ENCODE results near the gene ZNF385D.

The ZNF385D gene

DNA sequence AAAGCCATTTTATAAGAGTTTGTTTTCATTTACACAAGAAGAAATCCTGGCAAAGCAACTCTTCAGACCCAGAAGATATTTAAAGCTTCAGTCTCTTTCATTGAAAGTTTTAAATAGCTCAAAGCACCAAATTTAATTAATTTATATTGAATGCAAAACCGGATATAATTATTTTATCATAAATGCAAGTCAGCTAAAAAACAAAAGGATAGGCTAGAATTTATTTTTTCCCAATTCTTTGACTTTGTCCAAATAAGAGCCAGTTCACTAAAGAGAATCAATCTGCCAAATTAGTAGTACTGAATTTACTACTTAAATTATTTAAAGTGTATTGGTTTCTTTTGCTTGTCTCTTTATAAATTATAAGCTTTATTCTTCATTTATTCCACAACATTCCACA lies 101.5 kb downstream of the ZNF385D start:
- TF ChIP-seq JUND (IDR thresholded peaks at IDR 0.05; ENCODE audit: low read depth), result no peak
- DNase-seq (ENCODE audit: low read depth in 1 of 2, low spot score in 1 of 2), result no peak
- in situ Hi-C loops (cut with HindIII; ENCODE audit: low pct_unique_long_range_greater_than_20kb, low sequenced_read_pairs), result no loop called here

DNA sequence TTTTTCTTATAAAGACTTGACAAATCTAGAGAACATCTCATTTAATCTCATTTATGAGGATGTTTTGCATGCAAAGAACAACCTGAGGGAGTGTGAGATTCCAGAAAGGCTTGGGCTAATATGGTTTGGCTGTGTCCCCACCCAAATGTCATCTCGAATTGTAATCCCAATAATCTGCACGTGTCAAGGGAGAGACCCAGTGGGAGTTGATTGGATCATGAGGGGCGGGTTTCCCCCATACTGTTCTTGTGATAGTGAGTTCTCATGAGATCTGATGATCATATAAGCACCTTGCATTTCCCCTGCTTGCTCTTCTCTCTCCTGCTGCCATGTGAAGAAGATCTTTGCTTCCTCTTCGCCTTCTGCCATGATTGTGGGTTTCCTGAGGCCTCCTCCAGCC lies 103.0 kb downstream of the ZNF385D start:
- DNase-seq (ENCODE audit: low read depth in 1 of 2, low spot score in 1 of 2), result no peak
- in situ Hi-C loops (cut with HindIII; ENCODE audit: low pct_unique_long_range_greater_than_20kb, low sequenced_read_pairs), result no loop called here
- TF ChIP-seq JUND (IDR thresholded peaks at IDR 0.05; ENCODE audit: low read depth), result no peak

DNA sequence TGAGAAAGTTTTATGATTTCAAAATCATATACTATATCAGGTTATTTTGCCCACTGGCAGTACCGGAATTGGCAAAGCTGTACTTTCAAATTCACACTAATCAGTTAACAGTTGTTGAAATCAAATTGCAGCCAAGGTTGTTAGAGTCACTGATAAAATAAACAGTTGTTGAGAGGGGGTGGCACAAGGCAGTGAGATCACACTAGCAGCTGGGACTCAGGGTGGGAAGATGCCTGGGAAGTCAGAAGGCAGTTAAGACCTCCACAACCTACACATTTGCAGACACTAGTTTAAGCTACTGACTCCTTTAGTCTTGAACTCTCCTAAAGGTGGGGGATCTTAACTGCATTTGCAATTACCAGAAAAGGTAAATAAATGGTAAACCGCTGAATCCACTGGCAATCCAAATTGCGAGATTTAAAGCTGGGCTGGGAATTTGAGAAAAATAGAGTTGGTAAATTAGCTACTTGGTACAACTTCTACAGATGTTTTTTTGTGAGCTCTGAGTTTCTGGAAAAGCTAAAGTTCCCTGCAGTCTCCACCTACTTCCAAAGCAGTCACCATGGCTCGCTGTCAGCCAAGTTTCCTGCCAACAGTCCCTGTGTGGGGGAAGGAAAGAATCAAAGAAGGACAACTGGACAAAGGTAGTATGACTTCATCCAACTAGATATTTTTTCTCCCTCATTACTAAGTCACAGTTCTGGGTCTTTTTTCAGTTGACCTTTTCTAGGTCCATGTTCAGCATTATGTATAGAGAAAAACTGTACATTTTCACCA lies 105.7 kb downstream of the ZNF385D start:
- DNase-seq (ENCODE audit: low read depth in 1 of 2, low spot score in 1 of 2), result no peak
- in situ Hi-C loops (cut with HindIII; ENCODE audit: low pct_unique_long_range_greater_than_20kb, low sequenced_read_pairs), result no loop called here
- no peak for TF ChIP-seq JUND (IDR thresholded peaks at IDR 0.05; ENCODE audit: low read depth)

DNA sequence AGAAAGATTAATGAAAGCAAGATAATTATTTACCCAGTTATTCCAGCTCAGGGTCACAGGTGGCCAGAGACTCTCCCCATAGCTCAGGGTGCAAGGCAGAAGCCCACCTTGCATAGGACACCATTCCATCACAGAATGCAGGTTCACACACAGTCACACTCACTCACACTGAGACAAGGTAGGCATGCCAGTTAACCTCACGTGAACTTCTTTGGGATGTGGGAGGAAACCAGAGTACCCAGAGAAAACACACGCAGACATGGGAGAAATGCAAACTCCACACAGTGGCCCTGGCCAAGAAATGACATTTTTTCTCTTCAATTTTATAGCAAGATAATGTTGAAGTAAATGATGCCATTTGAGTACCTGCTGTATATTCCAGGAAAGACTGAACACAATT lies 106.7 kb downstream of the ZNF385D start:
- DNase-seq (ENCODE audit: low read depth in 1 of 2, low spot score in 1 of 2), result no peak
- in situ Hi-C loops (cut with HindIII; ENCODE audit: low pct_unique_long_range_greater_than_20kb, low sequenced_read_pairs), result no loop called here
- no peak for TF ChIP-seq JUND (IDR thresholded peaks at IDR 0.05; ENCODE audit: low read depth)

DNA sequence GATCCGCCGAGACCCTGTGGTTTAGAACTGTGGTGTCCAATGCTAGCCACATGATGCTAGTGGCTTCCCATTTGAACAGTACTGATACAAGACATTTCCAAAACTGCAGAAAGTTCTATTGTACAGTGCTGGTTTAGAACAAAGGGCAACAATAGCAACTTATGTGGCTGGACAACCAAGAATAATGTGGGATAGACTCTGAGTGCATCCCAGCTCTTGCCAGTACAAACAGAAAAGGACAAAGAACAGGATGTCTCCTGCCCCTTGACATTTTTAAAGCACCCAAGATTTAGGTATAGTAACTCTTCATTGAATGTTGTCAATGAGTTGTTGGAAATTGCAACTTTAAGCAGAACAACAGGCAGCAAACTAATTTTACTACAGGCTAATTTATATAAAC lies 107.3 kb downstream of the ZNF385D start:
- TF ChIP-seq JUND (IDR thresholded peaks at IDR 0.05; ENCODE audit: low read depth), result no peak
- DNase-seq (ENCODE audit: low read depth in 1 of 2, low spot score in 1 of 2), result no peak
- in situ Hi-C loops (cut with HindIII; ENCODE audit: low pct_unique_long_range_greater_than_20kb, low sequenced_read_pairs), result no loop called here

DNA sequence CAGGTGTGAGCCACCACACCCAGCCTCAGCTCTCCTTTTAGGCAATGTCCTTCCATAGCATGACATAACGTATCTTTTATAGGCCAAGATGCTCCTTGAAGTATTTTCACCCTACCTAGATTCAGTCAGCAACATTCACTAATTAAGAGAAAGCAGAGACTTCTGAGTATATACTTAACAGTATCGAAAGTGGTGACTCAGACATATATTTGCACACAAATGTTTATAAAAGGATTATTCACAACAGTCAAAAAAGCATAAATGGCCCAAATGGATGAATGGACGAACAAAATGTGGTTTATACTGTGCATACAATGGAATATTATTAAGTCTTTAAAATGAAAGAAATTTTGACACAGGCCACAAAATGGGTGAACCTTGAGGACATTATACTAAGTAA lies 108.6 kb downstream of the ZNF385D start:
- in situ Hi-C loops (cut with HindIII; ENCODE audit: low pct_unique_long_range_greater_than_20kb, low sequenced_read_pairs), result no loop called here
- no peak for DNase-seq (ENCODE audit: low read depth in 1 of 2, low spot score in 1 of 2)
- TF ChIP-seq JUND (IDR thresholded peaks at IDR 0.05; ENCODE audit: low read depth), result no peak

DNA sequence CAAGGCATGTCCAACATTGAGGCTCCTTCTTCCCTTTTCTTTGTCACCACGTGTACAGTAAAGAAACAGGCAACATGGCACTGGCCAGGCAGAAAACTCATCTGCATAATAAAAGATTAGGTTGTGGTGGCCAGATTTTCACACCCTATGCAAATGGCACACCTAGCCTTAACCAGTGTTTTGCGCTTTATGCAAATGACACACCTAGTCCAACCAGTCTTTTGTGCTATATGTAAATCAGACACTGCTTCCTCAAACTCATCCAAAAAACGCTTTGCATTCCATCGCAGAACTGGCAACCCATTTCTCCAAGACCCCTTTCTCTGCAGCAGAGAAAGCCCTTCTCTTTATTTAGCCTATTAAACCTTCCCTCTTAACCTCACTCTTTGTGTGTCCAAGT lies 109.1 kb downstream of the ZNF385D start:
- DNase-seq (ENCODE audit: low read depth in 1 of 2, low spot score in 1 of 2), result peak in 1 of 2 experiments; percentile 48
- TF ChIP-seq JUND (IDR thresholded peaks at IDR 0.05; ENCODE audit: low read depth), result no peak
- in situ Hi-C loops (cut with HindIII; ENCODE audit: low pct_unique_long_range_greater_than_20kb, low sequenced_read_pairs), result no loop called here

DNA sequence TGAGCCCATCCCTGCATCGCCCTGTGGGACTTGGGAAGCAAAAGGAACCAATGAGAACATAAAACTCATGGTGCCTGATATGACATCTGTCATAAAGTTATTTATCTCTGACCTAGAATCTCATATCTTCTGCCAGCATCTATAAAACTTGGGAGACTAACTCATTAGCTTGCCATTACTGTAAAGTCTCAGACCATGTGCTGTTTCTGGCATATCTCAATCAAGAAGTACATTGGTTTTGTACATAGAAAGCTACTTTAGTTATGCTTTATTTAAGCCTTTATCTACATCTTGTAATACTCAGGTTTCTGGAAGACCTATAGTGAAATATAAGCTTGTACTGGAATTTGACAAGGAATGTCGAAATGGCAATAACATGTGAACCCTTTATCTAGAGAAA lies 112.5 kb downstream of the ZNF385D start:
- no peak for DNase-seq (ENCODE audit: low read depth in 1 of 2, low spot score in 1 of 2)
- in situ Hi-C loops (cut with HindIII; ENCODE audit: low pct_unique_long_range_greater_than_20kb, low sequenced_read_pairs), result no loop called here
- no peak for TF ChIP-seq JUND (IDR thresholded peaks at IDR 0.05; ENCODE audit: low read depth)

DNA sequence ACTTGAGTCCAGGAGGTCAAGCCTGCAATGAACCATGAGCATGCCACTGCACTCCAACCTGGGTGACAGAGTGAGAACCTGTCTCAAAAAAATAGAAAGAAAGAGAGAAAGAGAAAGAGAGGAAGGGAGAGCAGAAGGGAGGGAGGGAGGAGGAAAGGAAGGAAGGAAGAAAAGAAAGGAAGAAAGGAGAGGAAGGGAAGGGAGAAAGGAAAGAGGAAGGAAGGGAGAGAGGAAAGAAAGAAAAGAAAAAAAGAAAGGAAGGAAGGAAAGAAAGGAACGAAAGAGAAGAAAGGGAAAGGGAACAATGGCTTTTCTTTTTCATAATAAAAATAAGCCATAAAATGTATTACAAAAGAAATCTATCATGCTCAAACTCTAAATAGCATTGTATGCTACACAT lies 116.9 kb downstream of the ZNF385D start:
- no peak for DNase-seq (ENCODE audit: low read depth in 1 of 2, low spot score in 1 of 2)
- in situ Hi-C loops (cut with HindIII; ENCODE audit: low pct_unique_long_range_greater_than_20kb, low sequenced_read_pairs), result no loop called here

DNA sequence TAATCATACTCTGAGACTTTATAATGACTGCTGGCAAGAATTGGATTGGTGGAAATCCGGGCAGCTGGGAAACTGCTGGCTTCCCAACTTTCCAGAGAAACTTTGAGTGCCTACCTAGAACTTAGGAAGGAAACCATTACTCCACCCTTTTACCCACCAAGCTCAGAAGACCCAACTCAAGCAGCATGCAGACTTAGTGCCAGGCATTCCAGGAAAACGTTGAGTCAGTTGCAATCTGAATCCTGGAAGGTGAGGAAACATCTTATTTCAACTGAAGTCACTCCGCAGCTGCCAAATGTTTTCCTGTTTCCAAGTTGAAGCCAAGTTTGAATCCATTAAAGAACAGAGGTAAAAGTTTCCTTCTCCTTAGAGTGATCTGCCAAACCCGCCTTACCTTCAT lies 126.5 kb downstream of the ZNF385D start:
- in situ Hi-C loops (cut with HindIII; ENCODE audit: low pct_unique_long_range_greater_than_20kb, low sequenced_read_pairs), result no loop called here
- DNase-seq (ENCODE audit: low read depth in 1 of 2, low spot score in 1 of 2), result no peak

More for the DNA sequence above, 116.9 kb downstream of the ZNF385D start:
- TF ChIP-seq JUND (IDR thresholded peaks at IDR 0.05; ENCODE audit: low read depth), result no peak

DNA sequence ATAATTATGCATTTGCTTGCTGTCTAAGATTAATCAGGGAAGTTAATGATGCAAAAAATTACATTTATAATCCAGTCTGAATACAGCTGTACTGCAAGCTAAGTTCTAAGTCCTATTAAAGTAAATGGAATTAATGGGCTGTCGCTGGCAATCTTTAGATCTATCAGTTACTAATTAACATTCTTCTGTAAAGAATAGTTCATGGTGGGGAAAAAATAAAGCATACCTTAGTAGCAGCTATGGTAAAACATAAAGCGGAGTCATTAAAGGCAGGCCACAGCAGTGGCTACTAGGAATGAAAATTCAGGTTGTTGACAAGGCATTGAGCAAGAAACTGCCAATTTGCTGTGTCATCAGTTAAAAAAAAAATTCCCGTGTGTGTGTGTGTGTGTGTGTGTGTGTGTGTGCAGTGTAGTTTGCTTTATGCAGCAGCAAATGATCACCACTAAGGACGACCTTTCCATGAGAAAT lies 129.8 kb downstream of the ZNF385D start:
- TF ChIP-seq JUND (IDR thresholded peaks at IDR 0.05; ENCODE audit: low read depth), result no peak
- in situ Hi-C loops (cut with HindIII; ENCODE audit: low pct_unique_long_range_greater_than_20kb, low sequenced_read_pairs), result no loop called here
- DNase-seq (ENCODE audit: low read depth in 1 of 2, low spot score in 1 of 2), result no peak

More for the DNA sequence above, 126.5 kb downstream of the ZNF385D start:
- no peak for TF ChIP-seq JUND (IDR thresholded peaks at IDR 0.05; ENCODE audit: low read depth)

DNA sequence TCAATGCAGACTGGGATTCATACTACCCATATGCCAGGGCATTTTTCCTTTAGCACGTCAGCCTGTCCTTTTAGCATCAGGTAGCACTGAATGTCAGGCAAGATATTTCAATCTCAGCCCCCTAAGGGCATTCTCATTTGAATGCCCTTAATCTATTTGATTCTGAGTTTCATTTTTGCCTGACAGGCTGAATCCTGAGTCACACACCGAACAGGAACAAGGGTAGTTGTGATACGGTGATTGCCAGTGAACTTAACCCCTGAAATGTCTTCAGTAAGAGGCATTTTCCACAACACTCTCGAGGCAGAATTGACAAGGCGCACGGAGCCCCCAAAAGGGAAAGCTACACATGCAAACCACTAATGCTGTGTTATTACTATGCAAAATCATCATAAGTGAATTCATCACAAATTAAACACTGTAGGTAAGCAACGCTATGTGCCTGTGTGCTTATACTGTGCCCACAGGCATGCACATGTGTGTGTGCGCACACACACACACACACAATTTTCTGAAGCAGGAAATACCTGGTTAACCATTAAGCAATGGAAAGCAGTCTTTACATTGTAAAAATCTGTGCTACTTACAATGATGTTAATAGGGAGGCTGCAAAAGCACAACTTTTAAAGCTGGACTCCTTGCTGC lies 130.4 kb downstream of the ZNF385D start:
- in situ Hi-C loops (cut with HindIII; ENCODE audit: low pct_unique_long_range_greater_than_20kb, low sequenced_read_pairs), result no loop called here

DNA sequence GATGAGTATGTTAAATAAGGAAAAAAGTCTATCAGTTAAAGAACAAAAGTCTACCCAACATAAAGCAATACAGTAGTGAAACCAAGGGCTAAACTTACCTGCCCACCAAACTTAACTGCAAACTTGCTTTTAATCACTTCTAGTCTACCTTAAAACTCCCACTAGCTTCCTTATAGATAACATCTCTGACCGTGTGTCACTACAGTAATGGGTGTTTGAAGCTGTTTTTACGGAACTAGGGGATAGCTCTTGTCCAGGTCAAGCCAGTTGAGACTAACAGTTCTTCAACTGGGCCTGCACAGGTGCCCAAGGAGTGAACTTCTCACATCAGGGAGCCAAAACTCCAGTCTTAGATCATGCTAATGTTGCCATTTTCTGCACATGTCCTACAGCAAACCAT lies 132.3 kb downstream of the ZNF385D start:
- DNase-seq (ENCODE audit: low read depth in 1 of 2, low spot score in 1 of 2), result no peak
- in situ Hi-C loops (cut with HindIII; ENCODE audit: low pct_unique_long_range_greater_than_20kb, low sequenced_read_pairs), result no loop called here
- TF ChIP-seq JUND (IDR thresholded peaks at IDR 0.05; ENCODE audit: low read depth), result no peak

More for the DNA sequence above, 130.4 kb downstream of the ZNF385D start:
- no peak for DNase-seq (ENCODE audit: low read depth in 1 of 2, low spot score in 1 of 2)
- TF ChIP-seq JUND (IDR thresholded peaks at IDR 0.05; ENCODE audit: low read depth), result no peak
